WERI-Rb-1 (cell line): ENCODE data around the gene CD177.
"Not testable (repeated sequence)": the region's sequence is repeated elsewhere in the genome, so short reads cannot be mapped to it uniquely, and the experiment has no call there.

Source experiments
- DNase-seq: peaks from one replicate; pipeline ENCODE4 v3.0.0-alpha.2; 2020
- H3K27ac ChIP-seq: fragments of 250-450 bp; sonication (Bioruptor Pico); 2 replicates; pipeline ENCODE4 v1.5.1; 2020; ENCODE audit warnings: mild to moderate bottlenecking, moderate library complexity
- H3K27me3 ChIP-seq: fragments of 250-450 bp; sonication (Bioruptor Pico); 2 replicates; pipeline ENCODE4 v1.5.1; 2021; ENCODE audit warnings: mild to moderate bottlenecking, low read depth, moderate library complexity; ENCODE audit not compliant: insufficient read depth, severe bottlenecking
- H3K36me3 ChIP-seq: fragments of 250-450 bp; sonication (Bioruptor Pico); 2 replicates; pipeline ENCODE4 v1.5.1; 2020; ENCODE audit warnings: mild to moderate bottlenecking, moderate library complexity
- H3K4me3 ChIP-seq: 2 replicates; pipeline ENCODE4 v1.5.1; 2011; ENCODE audit warnings: low read depth, mild to moderate bottlenecking, control low read depth, low read length
- H3K9me3 ChIP-seq: fragments of 250-450 bp; sonication (Bioruptor Pico); 2 replicates; pipeline ENCODE4 v1.5.1; 2021; ENCODE audit warnings: mild to moderate bottlenecking, moderate library complexity; ENCODE audit not compliant: severe bottlenecking
- TF ChIP-seq, protein P1 (sequence below): IDR thresholded peaks from 2 replicates; pipeline ENCODE4 v1.5.1; 2011; ENCODE audit warnings: low read depth, mild to moderate bottlenecking, control low read depth, inconsistent platforms, low read length

The CD177 gene

DNA sequence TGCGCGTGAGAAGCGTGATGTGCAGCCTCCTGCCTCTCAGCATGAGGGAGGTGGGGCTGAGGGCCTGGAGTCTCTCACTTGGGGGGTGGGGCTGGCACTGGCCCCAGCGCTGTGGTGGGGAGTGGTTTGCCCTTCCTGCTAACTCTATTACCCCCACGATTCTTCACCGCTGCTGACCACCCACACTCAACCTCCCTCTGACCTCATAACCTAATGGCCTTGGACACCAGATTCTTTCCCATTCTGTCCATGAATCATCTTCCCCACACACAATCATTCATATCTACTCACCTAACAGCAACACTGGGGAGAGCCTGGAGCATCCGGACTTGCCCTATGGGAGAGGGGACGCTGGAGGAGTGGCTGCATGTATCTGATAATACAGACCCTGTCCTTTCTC is 8.7 kb downstream of the CD177 start:
- H3K27me3 ChIP-seq, result no peaks in the 10 kb centered on the region
- H3K27ac ChIP-seq, result no peak overlapping the region
- no peaks in the 10 kb centered on the region for H3K36me3 ChIP-seq
- no peaks in the 10 kb centered on the region for H3K9me3 ChIP-seq
- no peak overlapping the region for H3K4me3 ChIP-seq
- no peak for DNase-seq
- TF ChIP-seq, protein P1, sequence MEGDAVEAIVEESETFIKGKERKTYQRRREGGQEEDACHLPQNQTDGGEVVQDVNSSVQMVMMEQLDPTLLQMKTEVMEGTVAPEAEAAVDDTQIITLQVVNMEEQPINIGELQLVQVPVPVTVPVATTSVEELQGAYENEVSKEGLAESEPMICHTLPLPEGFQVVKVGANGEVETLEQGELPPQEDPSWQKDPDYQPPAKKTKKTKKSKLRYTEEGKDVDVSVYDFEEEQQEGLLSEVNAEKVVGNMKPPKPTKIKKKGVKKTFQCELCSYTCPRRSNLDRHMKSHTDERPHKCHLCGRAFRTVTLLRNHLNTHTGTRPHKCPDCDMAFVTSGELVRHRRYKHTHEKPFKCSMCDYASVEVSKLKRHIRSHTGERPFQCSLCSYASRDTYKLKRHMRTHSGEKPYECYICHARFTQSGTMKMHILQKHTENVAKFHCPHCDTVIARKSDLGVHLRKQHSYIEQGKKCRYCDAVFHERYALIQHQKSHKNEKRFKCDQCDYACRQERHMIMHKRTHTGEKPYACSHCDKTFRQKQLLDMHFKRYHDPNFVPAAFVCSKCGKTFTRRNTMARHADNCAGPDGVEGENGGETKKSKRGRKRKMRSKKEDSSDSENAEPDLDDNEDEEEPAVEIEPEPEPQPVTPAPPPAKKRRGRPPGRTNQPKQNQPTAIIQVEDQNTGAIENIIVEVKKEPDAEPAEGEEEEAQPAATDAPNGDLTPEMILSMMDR, result no peak

DNA sequence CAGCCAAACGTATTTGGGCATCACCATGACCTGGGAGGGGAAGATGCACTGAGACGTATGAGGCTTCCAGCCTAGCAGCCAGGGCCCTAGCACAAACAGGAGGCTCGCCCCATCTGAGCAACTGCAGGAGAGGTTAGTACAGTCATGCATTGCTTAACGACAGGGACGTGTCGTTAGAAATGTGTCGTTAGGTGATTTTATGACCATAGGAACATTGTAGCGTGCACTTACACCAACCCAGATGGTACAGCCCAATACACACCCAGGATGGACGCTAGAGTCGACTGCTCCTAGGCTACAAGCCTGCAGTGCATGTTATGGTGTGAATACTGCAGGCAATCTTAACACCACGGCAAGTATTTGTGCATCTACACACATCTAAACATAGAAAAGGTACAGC is 9.3 kb downstream of the CD177 start:
- Histone ChIP-seq H3K27me3 (no peaks in the 10 kb centered on the region), H3K36me3 (no peaks in the 10 kb centered on the region), H3K27ac (no peak overlapping the region), H3K4me3 (no peak overlapping the region), H3K9me3 (no peaks in the 10 kb centered on the region)
- TF ChIP-seq, protein P1, result no peak
- DNase-seq, result no peak

DNA sequence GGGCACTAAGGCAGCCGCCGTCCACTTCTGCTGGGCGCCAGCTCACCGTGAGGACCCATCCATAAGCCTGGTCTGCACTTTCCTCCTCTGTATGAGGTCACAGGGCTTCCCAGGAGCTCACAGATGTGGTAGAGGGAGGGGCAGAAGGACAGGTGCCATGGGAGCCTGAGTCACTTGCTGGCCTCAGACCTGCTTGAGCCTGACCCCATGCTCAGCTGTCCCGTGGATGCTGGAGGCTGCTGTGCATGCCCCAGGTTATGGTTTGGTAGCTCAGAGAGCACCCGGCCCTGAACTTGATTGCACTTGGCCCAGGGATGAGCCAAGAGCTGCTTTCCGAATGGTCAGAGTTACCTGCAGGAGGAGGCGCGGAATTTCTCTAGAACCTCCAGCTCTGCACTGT is 12.2 kb downstream of the CD177 start:
- not testable (repeated sequence) for H3K27ac ChIP-seq, DNase-seq, H3K36me3 ChIP-seq, H3K27me3 ChIP-seq, H3K4me3 ChIP-seq, H3K9me3 ChIP-seq

DNA sequence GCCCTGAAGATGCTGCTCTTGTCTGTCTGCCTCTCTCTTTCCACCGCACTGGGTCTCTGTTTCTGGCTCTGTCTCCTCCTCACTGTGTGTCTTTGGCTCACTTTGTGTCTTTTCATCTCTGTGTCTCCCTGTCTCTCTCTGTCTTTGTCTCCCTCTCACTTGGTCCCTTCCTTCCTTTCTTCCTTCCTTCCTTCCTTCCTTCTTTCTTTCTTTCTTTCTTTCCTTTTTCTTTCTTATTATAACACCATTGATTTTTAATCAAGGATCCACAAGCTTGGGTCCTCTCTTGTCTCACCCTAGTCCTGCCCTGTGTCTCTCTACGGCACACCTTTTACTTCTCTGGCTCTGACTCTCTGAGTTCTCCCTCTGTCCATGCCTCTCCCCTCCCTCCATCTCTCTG is 14.3 kb downstream of the CD177 start:
- TF ChIP-seq, protein P1, result no peak
- Histone ChIP-seq H3K9me3 (no peaks in the 10 kb centered on the region), H3K27me3 (no peaks in the 10 kb centered on the region), H3K27ac (no peak overlapping the region), H3K36me3 (no peaks in the 10 kb centered on the region), H3K4me3 (no peak overlapping the region)
- no peak for DNase-seq

DNA sequence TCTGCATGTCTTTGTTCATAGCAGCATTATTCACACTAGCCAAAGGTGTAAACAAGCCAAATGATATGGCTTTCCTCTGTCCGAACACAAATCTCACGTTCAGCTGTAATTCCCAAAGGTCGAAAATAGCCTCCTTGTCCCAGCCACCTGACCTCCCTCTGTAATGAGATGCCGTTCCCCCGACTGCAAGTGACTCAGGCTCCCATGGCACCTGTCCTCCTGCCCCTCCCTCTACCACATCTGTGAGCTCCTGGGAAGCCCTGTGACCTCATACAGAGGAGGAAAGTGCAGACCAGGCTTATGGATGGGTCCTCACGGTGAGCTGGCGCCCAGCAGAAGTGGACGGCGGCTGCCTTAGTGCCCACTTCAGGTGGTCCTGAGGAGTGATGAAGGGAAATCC is 15.4 kb downstream of the CD177 start:
- not testable (repeated sequence) for H3K27me3 ChIP-seq, H3K36me3 ChIP-seq, H3K4me3 ChIP-seq, H3K27ac ChIP-seq, DNase-seq, H3K9me3 ChIP-seq

DNA sequence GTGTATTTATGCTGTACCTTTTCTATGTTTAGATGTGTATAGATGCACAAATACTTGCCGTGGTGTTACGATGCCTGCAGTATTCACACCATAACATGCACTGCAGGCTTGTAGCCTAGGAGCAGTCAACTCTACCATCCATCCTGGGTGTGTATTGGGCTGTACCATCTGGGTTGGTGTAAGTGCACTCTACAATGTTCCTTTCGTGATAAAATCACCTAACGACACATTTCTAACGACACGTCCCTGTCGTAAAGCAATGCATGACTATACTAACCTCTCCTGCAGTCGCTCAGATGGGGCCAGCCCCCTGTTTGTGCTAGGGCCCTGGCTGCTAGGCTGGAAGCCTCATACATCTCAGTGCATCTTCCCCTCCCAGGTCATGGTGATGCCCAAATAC is 18.4 kb downstream of the CD177 start:
- H3K9me3 ChIP-seq, result no peaks in the 10 kb centered on the region
- no peak overlapping the region for H3K27ac ChIP-seq
- DNase-seq, result no peak
- no peak overlapping the region for H3K4me3 ChIP-seq
- no peaks in the 10 kb centered on the region for H3K36me3 ChIP-seq
- TF ChIP-seq, protein P1, result no peak
- no peaks in the 10 kb centered on the region for H3K27me3 ChIP-seq

DNA sequence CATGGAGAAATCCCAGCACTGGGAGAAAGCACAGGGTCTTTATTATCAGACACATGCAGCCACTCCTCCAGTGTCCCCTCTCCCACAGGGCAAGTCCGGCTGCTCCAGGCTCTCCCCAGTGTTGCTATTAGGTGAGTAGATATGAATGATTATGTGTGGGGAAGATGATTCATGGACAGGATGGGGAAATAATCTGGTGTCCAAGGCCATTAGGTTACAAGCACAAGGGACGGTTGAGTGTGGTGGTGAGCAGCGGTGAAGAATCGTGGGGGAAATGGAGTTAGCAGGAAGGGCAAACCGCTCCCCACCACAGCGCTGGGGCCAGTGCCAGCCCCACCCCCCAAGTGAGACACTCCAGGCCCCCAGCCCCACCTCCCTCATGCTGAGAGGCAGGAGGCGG is 19.0 kb downstream of the CD177 start:
- Histone ChIP-seq H3K27me3 (no peaks in the 10 kb centered on the region), H3K36me3 (no peaks in the 10 kb centered on the region), H3K27ac (no peak overlapping the region), H3K9me3 (no peaks in the 10 kb centered on the region), H3K4me3 (no peak overlapping the region)
- TF ChIP-seq, protein P1, result no peak
- DNase-seq, result no peak

- H3K9me3 ChIP-seq, H3K36me3 ChIP-seq, DNase-seq, H3K27ac ChIP-seq, H3K4me3 ChIP-seq, H3K27me3 ChIP-seq: not testable (repeated sequence)
Measured at GRCh38 chr19:43377624-43378023, 24.1 kb downstream of the CD177 start.
